K562 (cell line): ENCODE results near the gene CUEDC2.

ENCODE experiments used
- ATF6 ChIP-seq: sonication (generic); formaldehyde crosslinking; IDR thresholded peaks from 2 replicates; pipeline ENCODE4 v1.4.0; 2020; ENCODE audit warnings: mild to moderate bottlenecking, missing genetic modification reagents
- FIP1L1 ChIP-seq: fragments of 200-400 bp; formaldehyde crosslinking; IDR thresholded peaks from 2 replicates; pipeline ENCODE4 v1.6.1; 2018; ENCODE audit warnings: mild to moderate bottlenecking, low read depth, low read length; ENCODE audit not compliant: poor library complexity, severe bottlenecking
- GATAD2A ChIP-seq: fragments of 450-650 bp; IDR thresholded peaks from 2 replicates; pipeline ENCODE4 v1.6.1; 2017
- KAT7 ChIP-seq: sonication (generic); formaldehyde crosslinking; IDR thresholded peaks from 2 replicates; pipeline ENCODE4 v1.8.0; 2022; ENCODE audit warnings: missing genetic modification reagents, mild to moderate bottlenecking, borderline replicate concordance
- NR2C2 ChIP-seq, 2 experiments: fragments of 200-800 bp in 1 of 2; sonication (Bioruptor generic) in 1 of 2; sonication (generic) in 1 of 2; formaldehyde crosslinking in 1 of 2; IDR thresholded peaks; 2 replicates each; pipeline versions ENCODE4 v1.6.1 to v1.8.0; 2016 to 2022; ENCODE audit warnings: mild to moderate bottlenecking in 1 of 2, missing compliant biosample characterization in 1 of 2, missing genetic modification characterization in 1 of 2, missing genetic modification reagents in 1 of 2
- OTX1 ChIP-seq: fragments of 450-650 bp; formaldehyde crosslinking; IDR thresholded peaks from 2 replicates; pipeline ENCODE4 v1.4.0; 2022; ENCODE audit warnings: mild to moderate bottlenecking
- POLR2A ChIP-seq: fragments of 450-650 bp; conservative IDR thresholded peaks from 2 replicates; pipeline ENCODE4 v1.6.1; 2016
- ZC3H11A ChIP-seq: IDR thresholded peaks from 2 replicates; pipeline ENCODE4 v1.6.1; 2012; ENCODE audit warnings: low read depth, low read length, improper control_type of control experiment
- ZNF24 ChIP-seq: fragments of 450-650 bp; IDR thresholded peaks from 2 replicates; pipeline ENCODE4 v1.6.1; 2016
- ZNF584 ChIP-seq: fragments of 200-800 bp; sonication (Bioruptor generic); IDR thresholded peaks from 2 replicates; pipeline ENCODE4 v1.6.1; 2016; ENCODE audit warnings: low read depth, mild to moderate bottlenecking, missing genetic modification characterization, missing compliant biosample characterization
- TF ChIP-seq, protein P1 (sequence below), 3 experiments: IDR thresholded peaks in 2 of 3; conservative IDR thresholded peaks in 1 of 3; 2 replicates each; pipeline ENCODE4 v1.5.1; 2011 to 2012; ENCODE audit warnings: low read length in 3 of 3, mild to moderate bottlenecking in 3 of 3, control low read depth in 2 of 3, improper control_type of control experiment in 1 of 3, inconsistent platforms in 1 of 3, low read depth in 1 of 3, mixed read lengths in 1 of 3, moderate library complexity in 1 of 3; ENCODE audit not compliant: insufficient read depth in 2 of 3

GRCh38 chr10:102419269-102420180 lies 12.8 kb downstream of the CUEDC2 start:
- TF ChIP-seq ATF6 (0 out of 2 replicates have a peak, but pooled peaks have one; percentile 24), NR2C2 (CRISPR knock-in tag; IDR thresholded peaks at IDR 0.05) (no peak), NR2C2 (tag; IDR thresholded peaks at IDR 0.05) (no peak), POLR2A (no peak), ZNF584 (CRISPR knock-in tag) (no peak), KAT7 (CRISPR knock-in tag) (no peak), FIP1L1 (no peak), ZNF24 (no peak), OTX1 (no peak), GATAD2A (no peak), ZC3H11A (no peak)
- TF ChIP-seq, protein P1, sequence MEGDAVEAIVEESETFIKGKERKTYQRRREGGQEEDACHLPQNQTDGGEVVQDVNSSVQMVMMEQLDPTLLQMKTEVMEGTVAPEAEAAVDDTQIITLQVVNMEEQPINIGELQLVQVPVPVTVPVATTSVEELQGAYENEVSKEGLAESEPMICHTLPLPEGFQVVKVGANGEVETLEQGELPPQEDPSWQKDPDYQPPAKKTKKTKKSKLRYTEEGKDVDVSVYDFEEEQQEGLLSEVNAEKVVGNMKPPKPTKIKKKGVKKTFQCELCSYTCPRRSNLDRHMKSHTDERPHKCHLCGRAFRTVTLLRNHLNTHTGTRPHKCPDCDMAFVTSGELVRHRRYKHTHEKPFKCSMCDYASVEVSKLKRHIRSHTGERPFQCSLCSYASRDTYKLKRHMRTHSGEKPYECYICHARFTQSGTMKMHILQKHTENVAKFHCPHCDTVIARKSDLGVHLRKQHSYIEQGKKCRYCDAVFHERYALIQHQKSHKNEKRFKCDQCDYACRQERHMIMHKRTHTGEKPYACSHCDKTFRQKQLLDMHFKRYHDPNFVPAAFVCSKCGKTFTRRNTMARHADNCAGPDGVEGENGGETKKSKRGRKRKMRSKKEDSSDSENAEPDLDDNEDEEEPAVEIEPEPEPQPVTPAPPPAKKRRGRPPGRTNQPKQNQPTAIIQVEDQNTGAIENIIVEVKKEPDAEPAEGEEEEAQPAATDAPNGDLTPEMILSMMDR (IDR thresholded peaks at IDR 0.05 in 2 of 3, conservative IDR thresholded peaks at IDR 0.05 in 1 of 3; ENCODE audit: insufficient read depth in 2 of 3, low read depth in 1 of 3, low read length in 3 of 3) = no peak
